Upper lobe of left lung (tissue), 6 donors: ENCODE data around the gene PTEN. TPM values are rescaled to one million over a fixed set of nuclear protein-coding genes. Genes with fewer than 3 reads are reported as not detected.

Experiments used
- ATAC-seq, 2 donors: fragments of 200-7000 bp; cut with Tn5 transposase; one replicate each; pipeline ENCODE4 v1.9.1; 2022; ENCODE audit warnings: mild to moderate bottlenecking in 2 of 2, moderate library complexity in 2 of 2; ENCODE audit not compliant: low FRiP score in 2 of 2
- DNase-seq, 2 donors: peaks; one replicate each; pipeline ENCODE4 v3.0.0-alpha.2; 2019 to 2020
- H3K27ac ChIP-seq, 4 donors: fragments of 200-600 bp; sonication (generic); one replicate each; pipeline ENCODE4 v1.5.1; 2016 to 2019
- H3K27me3 ChIP-seq, 4 donors: fragments of 200-600 bp; sonication (generic); one replicate each; pipeline ENCODE4 v1.5.1; 2017 to 2019
- H3K36me3 ChIP-seq, 4 donors: fragments of 200-600 bp; sonication (generic); one replicate each; pipeline ENCODE4 v1.5.1; 2016 to 2019
- H3K4me1 ChIP-seq, 4 donors: fragments of 200-600 bp; sonication (generic); one replicate each; pipeline ENCODE4 v1.5.1; 2018 to 2019
- H3K4me3 ChIP-seq, 4 donors: fragments of 200-600 bp; sonication (generic); one replicate each; pipeline ENCODE4 v1.5.1; 2017 to 2019; ENCODE audit warnings: mild to moderate bottlenecking in 2 of 4, moderate library complexity in 1 of 4
- H3K9me3 ChIP-seq, 4 donors: fragments of 200-600 bp; sonication (generic); one replicate each; pipeline ENCODE4 v1.5.1; 2018 to 2019
- CTCF ChIP-seq, 6 experiments: fragments of 450-650 bp in 4 of 6; fragments of 200-600 bp in 2 of 6; sonication (generic) in 2 of 6; IDR thresholded peaks; one replicate each; pipeline ENCODE4 v1.5.1; 2016 to 2019; ENCODE audit warnings: antibody characterized with exemption in 6 of 6
- EP300 ChIP-seq, 4 donors: sonication (generic); formaldehyde crosslinking; IDR thresholded peaks; one replicate each; pipeline ENCODE4 v1.5.1; 2017; ENCODE audit warnings: antibody characterized with exemption in 4 of 4, control low read depth in 2 of 4
- POLR2A ChIP-seq, 4 donors: fragments of 450-650 bp; IDR thresholded peaks; one replicate each; pipeline ENCODE4 v1.5.1; 2016 to 2017; ENCODE audit warnings: antibody characterized with exemption in 4 of 4, mild to moderate bottlenecking in 2 of 4
- POLR2AphosphoS5 ChIP-seq, 2 donors: sonication (generic); formaldehyde crosslinking; IDR thresholded peaks; one replicate each; pipeline ENCODE4 v1.5.1; 2017; ENCODE audit warnings: antibody characterized with exemption in 2 of 2
- WGBS, 2 donors: methylation state at CpG; one replicate each; pipeline ENCODE4 v1.1.5; 2017 to 2018; 5-methylcytosine and 5-hydroxymethylcytosine counted together
- total RNA-seq, 6 donors: library from RNA; depleted of rRNA in 4 of 6; stranded (reverse); fragments of >200 nt in 4 of 6; gene quantifications; one replicate each; pipeline versions ENCODE4 v1.1.0 to v1.2.1, GENCODE V29; 2016 to 2021
- donor health status: DM: no; HTN: no; CAD: no; lungs with moderate emphysema.
- donor health status: DM: no; HTN: yes; CAD: no; lungs with severe emphysema.

PTEN gene
- total RNA-seq, 6 donors from 2014 or later: 63.3 to 177 (median 99.0) TPM

- H3K4me3 ChIP-seq: no peak overlapping the region
- 76 to 82% methylated on average over 3 of the region's 3 CpGs for WGBS, 2 donors
- no peak overlapping the region for H3K27ac ChIP-seq
- no peaks in the 10 kb centered on the region for H3K27me3 ChIP-seq
- no peaks in the 10 kb centered on the region for H3K36me3 ChIP-seq
- TF ChIP-seq POLR2A (IDR thresholded peaks at IDR 0.05) (no peak), EP300 (IDR thresholded peaks at IDR 0.05) (no peak), POLR2AphosphoS5 (IDR thresholded peaks at IDR 0.05) (no peak)
- DNase-seq (no peak), ATAC-seq (no peak)
- H3K4me1 ChIP-seq: no peaks in the 10 kb centered on the region
- no peaks in the 10 kb centered on the region for H3K9me3 ChIP-seq
Observed at GRCh38 chr10:87974130-87974529, 110.7 kb downstream of the PTEN start.

GRCh38 chr10:87974769-87975168 is 111.3 kb downstream of the PTEN start:
- H3K36me3 ChIP-seq: no peaks in the 10 kb centered on the region
- 90 to 100% methylated on average over 1 of the region's 1 CpG for WGBS, 2 donors
- no peak for TF ChIP-seq EP300 (IDR thresholded peaks at IDR 0.05)
- TF ChIP-seq POLR2A (IDR thresholded peaks at IDR 0.05): no peak
- TF ChIP-seq POLR2AphosphoS5 (IDR thresholded peaks at IDR 0.05): no peak
- TF ChIP-seq CTCF (IDR thresholded peaks at IDR 0.05): no peak

GRCh38 chr10:87976101-87976743 is 112.8 kb downstream of the PTEN start:
- H3K36me3 ChIP-seq: no peaks in the 10 kb centered on the region
- DNase-seq: no peak
- 65% methylated on average over 4 of the region's 4 CpGs for WGBS, 2 donors

More at GRCh38 chr10:87974769-87975168, 111.3 kb downstream of the PTEN start:
- Histone ChIP-seq H3K27ac (no peak overlapping the region), H3K4me1 (no peaks in the 10 kb centered on the region), H3K4me3 (no peak overlapping the region), H3K27me3 (no peaks in the 10 kb centered on the region), H3K9me3 (no peaks in the 10 kb centered on the region)
- DNase-seq: no peak
- ATAC-seq: no peak

GRCh38 chr10:87978166-87978565 is 114.7 kb downstream of the PTEN start:
- TF ChIP-seq POLR2AphosphoS5 (IDR thresholded peaks at IDR 0.05) (no peak), EP300 (IDR thresholded peaks at IDR 0.05) (no peak)
- Histone ChIP-seq H3K4me1 (no peaks in the 10 kb centered on the region), H3K36me3 (no peaks in the 10 kb centered on the region), H3K27me3 (no peaks in the 10 kb centered on the region), H3K4me3 (no peak overlapping the region), H3K9me3 (no peaks in the 10 kb centered on the region), H3K27ac (no peak overlapping the region)
- DNase-seq: no peak
- 78 to 86% methylated on average over 2 of the region's 2 CpGs for WGBS, 2 donors
- ATAC-seq: no peak

More at GRCh38 chr10:87976101-87976743, 112.8 kb downstream of the PTEN start:
- H3K27ac ChIP-seq: no peak overlapping the region
- no peak for TF ChIP-seq POLR2AphosphoS5 (IDR thresholded peaks at IDR 0.05)
- TF ChIP-seq POLR2A (IDR thresholded peaks at IDR 0.05): no peak
- no peak for TF ChIP-seq EP300 (IDR thresholded peaks at IDR 0.05)
- no peak for TF ChIP-seq CTCF (IDR thresholded peaks at IDR 0.05)
- no peaks in the 10 kb centered on the region for H3K9me3 ChIP-seq
- no peaks in the 10 kb centered on the region for H3K27me3 ChIP-seq
- no peaks in the 10 kb centered on the region for H3K4me1 ChIP-seq
- ATAC-seq: no peak
- no peak overlapping the region for H3K4me3 ChIP-seq

- TF ChIP-seq EP300 (IDR thresholded peaks at IDR 0.05) (no peak), CTCF (IDR thresholded peaks at IDR 0.05) (no peak), POLR2AphosphoS5 (IDR thresholded peaks at IDR 0.05) (no peak), POLR2A (IDR thresholded peaks at IDR 0.05) (no peak)
- no peak for ATAC-seq
- no peaks in the 10 kb centered on the region for H3K27me3 ChIP-seq
- no peaks in the 10 kb centered on the region for H3K9me3 ChIP-seq
- no peaks in the 10 kb centered on the region for H3K4me1 ChIP-seq
- WGBS, 2 donors: 97 to 98% methylated on average over 2 of the region's 2 CpGs
- no peak for DNase-seq
- H3K4me3 ChIP-seq: no peak overlapping the region
- H3K27ac ChIP-seq: no peak overlapping the region
- no peaks in the 10 kb centered on the region for H3K36me3 ChIP-seq
Observed at GRCh38 chr10:87979847-87980246, 116.4 kb downstream of the PTEN start.

- TF ChIP-seq EP300 (IDR thresholded peaks at IDR 0.05) (no peak), POLR2AphosphoS5 (IDR thresholded peaks at IDR 0.05) (no peak), CTCF (IDR thresholded peaks at IDR 0.05) (no peak), POLR2A (IDR thresholded peaks at IDR 0.05) (no peak)
- Histone ChIP-seq H3K27me3 (no peaks in the 10 kb centered on the region), H3K36me3 (no peaks in the 10 kb centered on the region), H3K4me1 (no peaks in the 10 kb centered on the region), H3K4me3 (no peak overlapping the region), H3K9me3 (no peaks in the 10 kb centered on the region), H3K27ac (no peak overlapping the region)
- 96 to 98% methylated on average over 2 of the region's 2 CpGs for WGBS, 2 donors
- ATAC-seq (no peak), DNase-seq (no peak)
Observed at GRCh38 chr10:87983716-87984115, 120.3 kb downstream of the PTEN start.
